Measurements from ENCODE around the gene C1QTNF12. TPM values are rescaled to one million over a fixed set of nuclear protein-coding genes. Genes with fewer than 3 reads are reported as not detected.

Gene C1QTNF12
- polyA plus RNA-seq, 1 experiment, result 0.21 TPM

- DNase-seq (ENCODE audit: low read depth, low spot score), result no peak
- Histone ChIP-seq H3K4me3 (ENCODE audit: low read depth, low read length) (no peak overlapping the region), H3K27me3 (ENCODE audit: control insufficient read depth, insufficient read depth, low read length) (no peaks in the 10 kb centered on the region), H3K27ac (ENCODE audit: low read depth, low read length) (no peak overlapping the region), H3K9me3 (ENCODE audit: control insufficient read depth, insufficient read depth, low read length) (peaks cover 13% of the 10 kb centered on the region; the same call in 1 of the 2 replicates)
- ChIA-PET CTCF (interaction anchor here (1.3 to 3.5 kb wide), 2 partner anchors 171 to 309 kb away, joined by 3 to 30 read pairs; no protein-coding TSS in a partner anchor), POLR2A (no interaction called here)
- TF ChIP-seq CTCF (IDR thresholded peaks at IDR 0.05; ENCODE audit: low read depth, low read length), result no peak
These were observed 46.3 kb upstream of the C1QTNF12 start for GRCh38 chr1:1292851-1293250.

- Histone ChIP-seq H3K27ac (ENCODE audit: low read depth, low read length) (no peak overlapping the region), H3K4me3 (ENCODE audit: low read depth, low read length) (no peak overlapping the region), H3K27me3 (ENCODE audit: control insufficient read depth, insufficient read depth, low read length) (no peaks in the 10 kb centered on the region), H3K9me3 (ENCODE audit: control insufficient read depth, insufficient read depth, low read length) (peaks cover 17% of the 10 kb centered on the region; the same call in 1 of the 2 replicates)
- TF ChIP-seq CTCF (IDR thresholded peaks at IDR 0.05; ENCODE audit: low read depth, low read length), result no peak
- ChIA-PET CTCF (interaction anchor here (1.1 to 3.5 kb wide), 3 partner anchors 9 to 309 kb away, joined by 3 to 30 read pairs (median 3); no protein-coding TSS in a partner anchor), POLR2A (interaction anchor here (0.7 kb wide), 1 partner anchor 171 kb away, joined by 3 read pairs; no protein-coding TSS in a partner anchor)
- DNase-seq (ENCODE audit: low read depth, low spot score), result no peak
These were observed 45.9 kb upstream of the C1QTNF12 start for GRCh38 chr1:1292442-1292779.

GRCh38 chr1:1291548-1292441, 45.3 kb upstream of the C1QTNF12 start:
- Histone ChIP-seq H3K9me3 (ENCODE audit: control insufficient read depth, insufficient read depth, low read length) (peaks cover 21% of the 10 kb centered on the region; the same call in 1 of the 2 replicates), H3K27ac (ENCODE audit: low read depth, low read length) (no peak overlapping the region), H3K4me3 (ENCODE audit: low read depth, low read length) (no peak overlapping the region), H3K27me3 (ENCODE audit: control insufficient read depth, insufficient read depth, low read length) (no peaks in the 10 kb centered on the region)
- peak; percentile 42 for TF ChIP-seq CTCF (IDR thresholded peaks at IDR 0.05; ENCODE audit: low read depth, low read length)
- ChIA-PET POLR2A (interaction anchor here (0.6 to 1.8 kb wide), 3 partner anchors 14 to 170 kb away, joined by 3 to 5 read pairs (median 3); no protein-coding TSS in a partner anchor), CTCF (interaction anchor here (1.1 to 3.5 kb wide), 3 partner anchors 10 to 308 kb away, joined by 3 to 30 read pairs (median 3); no protein-coding TSS in a partner anchor)
- no peak for DNase-seq (ENCODE audit: low read depth, low spot score)

- H3K27me3 ChIP-seq (ENCODE audit: control insufficient read depth, insufficient read depth, low read length), result no peaks in the 10 kb centered on the region
- TF ChIP-seq CTCF (IDR thresholded peaks at IDR 0.05; ENCODE audit: low read depth, low read length), result no peak
- peaks cover 21% of the 10 kb centered on the region; the same call in 1 of the 2 replicates for H3K9me3 ChIP-seq (ENCODE audit: control insufficient read depth, insufficient read depth, low read length)
- POLR2A ChIA-PET, result interaction anchor here (0.6 to 1.8 kb wide), 2 partner anchors 14 to 27 kb away, joined by 3 to 5 read pairs; no protein-coding TSS in a partner anchor
- DNase-seq (ENCODE audit: low read depth, low spot score), result no peak
- CTCF ChIA-PET, result interaction anchor here (1.1 to 3.5 kb wide), 2 partner anchors 11 to 169 kb away, joined by 3 to 30 read pairs; no protein-coding TSS in a partner anchor
- no peak overlapping the region for H3K27ac ChIP-seq (ENCODE audit: low read depth, low read length)
- H3K4me3 ChIP-seq (ENCODE audit: low read depth, low read length), result no peak overlapping the region
These were observed 44.6 kb upstream of the C1QTNF12 start for GRCh38 chr1:1291023-1291528.
